GM18517 (cell line): Measurements from ENCODE around the gene MRTFA.
A peak's percentile ranks its signal among the peaks of the same experiment; 100 is the strongest.
"Not testable (repeated sequence)": the region's sequence is repeated elsewhere in the genome, so short reads cannot be mapped to it uniquely, and the experiment has no call there.

Source experiments
- ATAC-seq: cut with Tn5 transposase; IDR thresholded peaks from one replicate; pipeline ENCODE4 v1.9.1; 2021; ENCODE audit warnings: mild to moderate bottlenecking, moderate library complexity; ENCODE audit not compliant: unreplicated experiment

The MRTFA gene

DNA sequence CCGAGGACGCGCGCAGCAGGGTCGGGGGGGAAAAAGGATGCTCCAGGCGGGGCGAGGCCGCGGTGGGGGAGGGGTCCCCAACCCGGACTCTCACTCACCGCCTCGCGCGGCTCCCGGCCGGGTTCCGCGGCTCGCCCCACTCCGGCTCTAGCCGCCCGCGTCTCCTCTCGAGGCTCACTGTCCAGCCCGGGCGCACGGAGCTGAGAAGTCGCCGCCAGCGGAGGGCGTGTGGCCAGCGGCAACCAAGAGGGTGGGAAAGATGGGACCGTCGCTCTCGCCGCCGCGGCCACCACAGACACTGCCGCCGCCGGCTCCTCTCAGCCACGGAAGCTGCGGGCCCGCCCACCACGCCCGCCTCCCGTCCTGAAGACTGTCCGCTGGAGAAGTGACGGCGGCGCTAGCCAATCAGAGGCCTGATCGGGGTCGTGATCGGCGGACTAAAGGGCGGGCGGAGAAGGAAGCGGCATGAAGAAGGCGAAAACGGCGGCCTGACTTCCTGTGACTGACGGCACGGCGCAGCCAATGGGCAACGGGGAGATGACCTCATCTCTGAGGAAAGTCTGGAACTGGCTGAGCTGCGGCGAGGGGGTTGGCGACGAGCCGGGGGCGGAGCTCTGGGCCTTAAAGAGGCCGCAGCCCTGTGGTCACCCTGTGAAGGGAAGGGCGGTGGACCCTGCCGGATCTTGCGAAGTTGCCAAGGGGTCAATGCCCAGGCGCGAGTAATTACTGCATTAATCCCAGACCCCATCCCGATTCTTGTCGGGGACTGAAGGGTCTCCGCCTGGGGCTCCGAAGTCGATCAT lies at the start of gene MRTFA:
Gene MRTFA, minus strand, starts transcription at position 340 of the 803 bp plus-strand sequence.
- peak; percentile 90 for ATAC-seq

DNA sequence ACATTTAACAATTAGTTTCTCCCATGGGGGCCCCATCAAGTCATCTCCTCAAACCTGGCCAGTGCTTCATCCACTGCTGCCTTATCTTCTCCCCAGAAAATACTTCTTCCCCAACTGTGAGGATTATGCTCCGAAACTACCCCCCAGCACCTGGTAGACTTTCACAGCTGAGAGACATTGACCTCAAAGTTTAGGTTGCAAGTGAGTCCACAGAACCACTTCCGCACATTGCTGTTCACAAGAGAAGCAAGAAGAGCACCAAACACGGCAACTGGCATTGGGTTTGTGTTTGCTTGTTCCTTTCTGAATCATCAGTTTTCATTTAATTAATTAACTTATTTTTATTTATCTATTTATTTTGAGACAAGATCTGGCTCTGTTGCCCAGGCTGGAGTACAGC lies 48.9 kb upstream of the MRTFA start:
- ATAC-seq = no peak

DNA sequence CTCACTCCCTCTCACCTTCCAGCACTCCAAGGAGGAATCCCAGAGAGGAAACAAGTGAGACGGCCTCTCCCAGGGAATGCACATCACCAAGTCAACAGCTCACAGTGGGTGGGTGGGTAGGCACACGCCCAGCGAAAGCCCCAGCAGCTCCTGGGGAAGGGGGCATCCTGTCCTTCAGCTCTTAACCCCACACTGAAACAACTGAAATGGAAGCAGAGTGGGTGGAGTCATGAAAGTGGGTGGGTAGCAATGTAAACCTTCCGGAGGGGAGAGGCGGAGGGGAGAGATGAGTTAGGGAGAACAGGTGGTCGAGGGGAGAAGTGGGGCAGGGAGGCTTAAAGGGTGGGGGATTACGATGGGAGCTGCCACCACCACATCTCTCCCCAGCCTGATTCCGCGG lies 48.2 kb upstream of the MRTFA start:
- no peak for ATAC-seq

DNA sequence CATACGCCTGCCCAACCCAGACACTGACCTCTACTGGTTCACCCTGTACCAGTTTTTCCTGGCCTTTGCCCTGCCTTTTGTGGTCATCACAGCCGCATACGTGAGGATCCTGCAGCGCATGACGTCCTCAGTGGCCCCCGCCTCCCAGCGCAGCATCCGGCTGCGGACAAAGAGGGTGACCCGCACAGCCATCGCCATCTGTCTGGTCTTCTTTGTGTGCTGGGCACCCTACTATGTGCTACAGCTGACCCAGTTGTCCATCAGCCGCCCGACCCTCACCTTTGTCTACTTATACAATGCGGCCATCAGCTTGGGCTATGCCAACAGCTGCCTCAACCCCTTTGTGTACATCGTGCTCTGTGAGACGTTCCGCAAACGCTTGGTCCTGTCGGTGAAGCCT lies 44.9 kb upstream of the MRTFA start:
- no peak for ATAC-seq

DNA sequence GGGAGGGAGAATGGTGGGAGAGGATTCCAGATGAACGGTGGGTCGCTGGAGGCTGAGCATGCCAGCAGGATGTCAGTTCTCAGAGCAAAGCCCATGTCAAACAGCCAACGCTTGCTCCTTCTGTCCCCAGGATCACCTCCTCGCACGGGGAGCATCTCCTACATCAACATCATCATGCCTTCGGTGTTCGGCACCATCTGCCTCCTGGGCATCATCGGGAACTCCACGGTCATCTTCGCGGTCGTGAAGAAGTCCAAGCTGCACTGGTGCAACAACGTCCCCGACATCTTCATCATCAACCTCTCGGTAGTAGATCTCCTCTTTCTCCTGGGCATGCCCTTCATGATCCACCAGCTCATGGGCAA lies 44.3 kb upstream of the MRTFA start:
- no peak for ATAC-seq

DNA sequence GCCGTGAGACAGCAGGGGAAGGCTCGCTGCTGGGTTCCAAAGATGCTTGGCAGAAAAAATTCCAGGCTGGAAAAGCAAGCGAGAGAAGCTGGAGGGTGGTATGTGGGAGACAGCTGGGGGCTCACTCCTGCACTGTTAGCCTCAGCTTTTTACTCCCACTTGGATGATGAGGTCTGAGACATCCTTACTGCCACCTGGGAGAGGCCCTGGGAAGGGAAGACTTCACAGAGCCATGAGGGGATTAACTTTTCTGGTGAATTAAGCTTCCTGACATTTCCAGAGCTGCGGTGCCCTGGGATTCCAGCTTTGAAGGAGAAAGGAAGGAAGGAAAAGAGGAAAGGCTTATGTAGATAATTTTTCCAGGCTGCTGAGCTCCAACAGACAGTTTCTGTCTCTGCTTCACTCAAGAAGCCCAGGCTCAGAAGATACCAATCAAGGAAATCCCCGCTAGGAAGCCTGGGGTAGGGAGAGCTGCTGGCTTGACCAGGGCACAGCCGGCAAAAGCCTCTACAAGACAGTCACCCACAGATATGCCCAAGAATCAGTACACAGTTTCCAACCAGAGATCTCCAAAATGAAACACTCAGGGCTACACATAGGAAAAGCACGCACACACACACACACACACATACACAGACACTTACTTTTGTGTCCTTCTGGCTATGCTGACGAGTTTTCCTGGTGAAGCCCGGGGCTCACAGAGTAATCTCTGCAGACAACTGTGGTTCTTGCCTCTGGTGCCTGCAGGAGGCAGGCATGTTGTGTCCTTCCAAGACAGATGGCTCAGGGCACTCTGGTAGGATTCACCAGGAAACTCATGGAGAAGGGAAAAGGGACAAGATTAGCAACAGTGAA lies 43.7 kb upstream of the MRTFA start:
- no peak for ATAC-seq

DNA sequence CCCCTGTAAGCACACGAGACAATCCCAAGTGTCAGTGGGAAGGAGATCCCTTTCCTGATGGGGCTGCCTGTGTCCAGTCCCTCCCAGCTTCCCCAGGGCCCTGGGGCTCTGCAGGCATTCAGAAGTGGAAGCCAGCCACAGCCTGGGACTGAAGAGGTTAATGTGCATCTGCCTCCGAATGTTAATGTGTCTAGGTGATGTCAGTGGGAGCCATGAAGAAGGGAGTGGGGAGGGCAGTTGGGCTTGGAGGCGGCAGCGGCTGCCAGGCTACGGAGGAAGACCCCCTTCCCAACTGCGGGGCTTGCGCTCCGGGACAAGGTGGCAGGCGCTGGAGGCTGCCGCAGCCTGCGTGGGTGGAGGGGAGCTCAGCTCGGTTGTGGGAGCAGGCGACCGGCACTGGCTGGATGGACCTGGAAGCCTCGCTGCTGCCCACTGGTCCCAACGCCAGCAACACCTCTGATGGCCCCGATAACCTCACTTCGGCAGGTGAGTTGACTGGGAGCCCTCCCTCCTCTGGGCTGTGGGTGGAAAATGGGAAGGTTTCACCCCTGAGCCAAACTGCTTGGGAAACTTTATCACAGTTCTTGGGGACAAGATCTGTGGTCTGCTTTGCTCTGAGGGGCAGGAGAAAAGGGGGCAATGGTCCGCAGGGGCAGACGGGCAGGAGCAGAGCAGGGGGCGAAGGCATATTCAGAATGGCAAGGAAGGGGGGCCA lies 42.9 kb upstream of the MRTFA start, which contains the start of gene MCHR1:
Gene MCHR1, plus strand, starts transcription at position 236 of the 715 bp plus-strand sequence. Its CDS starts 169 bp downstream, at position 405.
- no peak for ATAC-seq

DNA sequence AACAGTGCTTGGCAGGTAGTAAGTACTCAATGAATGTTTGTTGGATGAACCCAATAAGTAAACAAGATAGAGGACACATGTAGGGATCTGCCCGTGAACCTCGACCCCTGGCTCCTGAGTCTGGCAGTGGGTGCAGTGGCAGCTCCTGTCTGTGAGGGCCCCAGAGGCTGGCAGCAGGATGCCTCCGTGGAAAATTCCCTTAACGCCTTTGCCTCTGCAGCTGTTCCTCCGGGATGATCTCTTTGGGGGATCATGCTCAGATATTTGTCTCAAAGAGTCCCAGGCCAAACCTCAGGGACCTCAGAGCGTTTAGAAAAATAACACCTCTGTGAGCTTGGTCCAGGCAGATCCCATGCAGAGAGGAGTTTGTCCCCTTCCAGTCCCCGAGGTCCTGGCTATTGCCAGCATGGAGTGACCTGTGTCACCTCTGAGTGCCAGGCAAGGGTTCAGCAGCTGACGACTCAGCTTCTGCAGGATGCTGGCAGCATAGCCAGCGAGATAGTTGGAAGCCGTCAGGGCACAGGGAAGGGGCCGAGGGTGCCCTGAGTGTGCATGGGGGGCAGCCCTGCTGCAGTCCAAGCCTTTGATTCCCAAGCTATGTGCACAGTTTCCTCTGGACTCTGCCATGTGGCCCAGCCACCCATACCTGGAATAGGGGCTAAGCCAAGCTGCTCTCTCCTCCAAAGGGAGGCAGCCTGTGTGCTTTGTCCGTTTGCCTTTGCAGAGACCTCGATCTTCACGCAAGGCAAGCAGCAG lies 42.2 kb upstream of the MRTFA start:
- ATAC-seq = no peak

DNA sequence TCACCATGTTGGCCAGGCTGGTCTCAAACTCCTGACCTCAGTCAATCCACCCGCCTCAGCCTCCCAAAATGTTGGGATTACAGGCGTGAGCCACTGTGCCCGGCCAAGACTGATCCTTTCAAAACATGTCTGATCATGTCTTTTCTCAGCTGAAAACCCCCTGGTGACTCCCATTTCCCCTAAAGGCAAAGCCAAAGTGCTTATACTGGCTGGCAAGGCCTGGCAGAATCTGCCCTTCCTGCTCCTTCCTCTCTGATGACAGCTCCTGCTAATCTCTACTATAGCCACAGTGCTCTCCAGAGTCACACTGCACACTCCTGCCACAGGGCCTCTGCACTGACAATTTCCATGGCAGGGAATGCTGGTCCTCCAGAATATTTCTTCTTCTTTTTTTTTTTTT lies 40.1 kb upstream of the MRTFA start:
- no peak for ATAC-seq

DNA sequence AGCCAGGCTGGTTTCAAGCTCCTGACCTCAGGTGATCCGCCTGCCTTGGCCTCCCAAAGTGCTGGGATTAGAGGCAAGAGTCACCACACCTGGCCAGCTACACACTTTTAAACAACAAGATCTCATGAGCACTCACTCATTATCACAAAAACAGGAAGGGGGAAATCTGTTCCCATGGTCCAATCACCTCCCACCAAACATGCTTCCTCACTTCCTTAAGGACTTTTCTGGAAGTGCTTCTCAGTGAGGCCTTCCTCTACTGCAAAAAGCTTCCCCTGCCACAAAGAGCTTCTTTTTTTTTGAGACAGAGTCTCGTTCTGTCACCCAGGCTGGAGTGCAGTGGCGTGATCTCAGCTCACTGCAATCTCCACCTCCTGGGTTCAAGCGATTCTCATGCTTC lies 39.6 kb upstream of the MRTFA start:
- not testable (repeated sequence) for ATAC-seq

DNA sequence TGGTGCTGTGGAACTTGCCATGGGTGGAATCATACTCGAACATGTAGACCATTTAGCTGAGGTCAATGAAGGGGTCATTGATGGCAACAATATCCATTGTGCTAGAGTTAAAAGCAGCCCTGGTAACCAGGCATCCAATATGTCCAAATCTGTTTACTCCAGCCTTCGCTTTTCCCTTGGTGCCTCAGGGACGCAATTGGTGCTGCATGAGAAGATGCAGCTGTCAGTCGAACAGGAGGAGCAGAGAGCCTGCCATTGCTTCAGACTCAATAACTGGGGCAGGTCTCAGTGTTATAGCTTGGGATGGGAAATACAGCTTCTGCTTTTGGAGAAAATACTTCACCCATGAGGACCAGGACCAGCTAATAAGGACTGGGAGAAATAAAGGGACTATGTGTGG lies 37.8 kb upstream of the MRTFA start:
- no peak for ATAC-seq

DNA sequence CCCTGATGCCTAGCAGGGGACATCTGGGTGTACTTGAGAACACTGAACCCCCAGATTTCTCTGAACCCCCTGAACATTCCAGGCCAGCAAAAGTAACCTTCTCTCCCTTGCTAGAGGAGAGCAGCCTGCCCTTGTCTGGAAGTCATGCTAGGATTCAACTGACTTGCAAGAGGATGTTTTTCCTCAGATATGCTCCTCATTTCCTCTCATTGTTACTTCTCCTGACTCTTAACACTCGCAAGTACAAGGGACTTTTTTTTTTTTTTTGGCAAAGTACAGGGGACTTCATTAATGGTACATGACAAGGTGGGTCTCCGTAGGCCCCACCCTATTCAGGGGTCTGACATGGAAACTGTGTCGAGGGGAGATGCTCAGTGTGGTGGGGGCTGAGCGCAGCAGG lies 36.5 kb upstream of the MRTFA start:
- ATAC-seq = no peak

DNA sequence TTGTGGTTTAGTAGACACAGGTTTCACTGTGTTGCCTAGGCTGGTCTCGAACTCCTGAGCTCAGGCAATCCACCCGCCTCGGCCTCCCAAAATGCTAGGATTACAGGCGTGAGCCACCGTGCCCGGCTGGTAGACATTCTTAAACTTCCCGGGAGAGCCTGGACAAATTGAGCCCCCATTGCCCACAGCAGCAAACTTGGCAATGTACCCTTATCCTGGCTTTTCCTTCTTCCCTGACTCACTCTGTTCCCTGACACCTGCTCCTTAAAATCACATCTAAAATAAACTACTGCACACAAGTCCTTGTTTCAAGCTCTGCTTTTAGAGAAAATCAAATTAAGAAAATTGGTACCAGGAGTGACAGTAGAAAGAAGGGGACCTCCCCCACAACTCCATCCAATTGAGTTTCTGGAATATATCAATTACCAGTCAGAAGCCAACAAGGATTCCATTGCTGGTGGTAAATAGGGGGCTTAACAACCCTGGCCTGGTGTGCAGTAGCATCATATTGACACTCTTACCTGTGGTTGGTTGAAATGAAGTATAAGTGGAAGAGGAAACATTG lies 35.4 kb upstream of the MRTFA start:
- ATAC-seq = no peak

DNA sequence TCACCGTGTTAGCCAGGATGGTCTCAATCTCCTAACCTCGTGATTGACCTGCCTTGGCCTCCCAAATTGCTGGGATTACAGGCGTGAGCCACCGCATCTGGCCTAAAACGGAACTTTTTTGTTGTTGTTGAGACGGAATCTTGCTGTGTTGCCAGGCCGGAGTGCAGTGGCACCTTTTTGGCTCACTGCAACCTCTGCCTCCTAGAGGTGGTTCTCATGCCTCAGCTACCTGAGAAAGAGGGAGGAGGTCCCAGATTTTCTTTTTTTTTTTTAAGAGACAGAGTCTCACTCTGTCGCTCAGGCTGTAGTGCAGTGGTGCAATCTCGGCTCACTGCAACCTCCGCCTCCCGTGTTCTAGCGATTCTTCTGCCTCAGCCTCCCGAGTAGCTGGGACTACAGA lies 34.9 kb upstream of the MRTFA start:
- no peak for ATAC-seq

DNA sequence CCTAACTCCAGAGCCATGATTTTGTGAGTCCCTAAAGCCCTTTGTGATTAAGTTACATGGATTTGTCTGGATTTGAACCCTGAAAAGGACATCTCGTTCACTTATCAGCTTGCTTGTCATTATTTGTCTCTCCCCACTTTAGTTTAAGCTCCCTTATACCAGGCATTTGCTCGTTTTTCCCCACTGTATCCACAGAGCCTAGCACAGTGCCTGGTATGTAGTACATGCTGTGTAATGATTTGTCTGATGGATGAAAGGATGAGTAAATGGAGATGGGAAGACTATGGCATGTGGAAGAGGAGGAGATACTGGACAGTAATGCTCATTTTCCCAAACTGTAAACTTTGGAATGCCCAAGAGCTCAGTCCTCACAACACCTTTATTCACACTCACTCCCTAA lies 33.5 kb upstream of the MRTFA start:
- ATAC-seq = no peak

DNA sequence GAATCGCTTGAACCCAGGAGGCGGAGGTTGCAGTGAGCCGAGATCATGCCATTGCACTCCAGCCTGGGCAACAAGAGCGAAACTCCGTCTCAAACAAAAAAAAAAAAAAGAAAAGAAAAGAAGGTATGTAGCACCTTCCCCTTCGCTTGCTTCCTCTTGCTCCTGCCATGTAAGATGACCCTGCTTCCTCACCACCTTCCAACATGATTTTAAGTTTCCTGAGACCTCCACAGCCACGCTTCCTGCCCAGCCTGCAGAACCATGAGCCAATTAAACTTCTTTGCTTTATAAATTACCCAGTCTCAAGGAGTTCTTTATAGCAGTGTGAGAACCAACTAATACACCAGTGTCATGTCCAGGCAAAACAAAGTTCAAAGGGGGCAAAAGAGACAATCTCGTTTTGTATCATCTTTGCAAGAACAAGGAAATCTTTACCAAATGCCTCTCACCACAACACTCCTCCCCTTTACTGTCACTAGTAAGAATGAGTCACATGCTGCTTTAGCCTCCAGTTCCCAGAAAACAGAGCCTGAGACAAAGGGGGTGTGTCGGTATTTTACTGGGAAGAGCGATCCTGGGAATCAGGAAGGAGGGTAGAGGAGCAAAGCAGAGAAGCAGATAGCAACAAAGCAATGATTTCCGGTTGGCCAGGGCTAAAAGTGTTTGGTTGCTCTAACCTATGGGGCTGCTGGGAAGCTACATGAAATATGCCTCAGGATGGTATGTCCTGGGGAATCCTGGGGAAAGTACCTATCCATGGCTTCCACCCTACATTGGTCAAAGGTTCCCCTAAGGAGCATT lies 32.3 kb upstream of the MRTFA start:
- ATAC-seq = no peak

DNA sequence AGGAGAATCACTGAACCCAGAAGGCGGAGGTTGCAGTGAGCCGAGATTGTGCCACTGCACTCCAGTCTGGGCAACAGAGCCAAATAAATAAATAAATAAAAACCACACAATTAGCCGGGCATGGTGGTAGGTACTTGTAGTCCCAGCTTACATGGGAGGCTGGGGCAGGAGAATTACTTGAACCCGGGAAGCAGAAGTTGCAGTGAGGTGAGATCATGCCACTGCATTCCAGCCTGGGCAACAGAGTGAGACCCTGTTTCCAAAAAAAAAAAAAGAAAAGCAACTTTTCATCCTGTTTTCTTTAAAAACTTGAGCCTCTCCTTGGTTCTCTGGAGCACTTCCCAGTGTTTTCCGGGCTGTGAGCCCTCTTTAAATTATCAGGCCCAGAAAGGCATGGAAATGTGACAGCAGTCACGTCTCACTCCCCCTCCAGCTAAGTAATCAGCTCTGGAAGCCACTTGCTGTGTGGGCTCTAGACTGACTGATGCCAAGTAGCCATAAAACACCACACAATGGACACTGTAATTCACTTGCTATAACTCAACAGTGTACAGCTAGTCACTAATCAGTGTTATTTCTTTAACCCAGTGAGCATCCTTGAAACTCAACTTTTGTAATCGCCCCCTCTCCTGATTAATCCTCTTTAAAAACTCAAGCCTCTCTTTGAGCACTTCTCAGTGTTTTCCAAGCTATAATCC lies 29.8 kb upstream of the MRTFA start:
- no peak for ATAC-seq

DNA sequence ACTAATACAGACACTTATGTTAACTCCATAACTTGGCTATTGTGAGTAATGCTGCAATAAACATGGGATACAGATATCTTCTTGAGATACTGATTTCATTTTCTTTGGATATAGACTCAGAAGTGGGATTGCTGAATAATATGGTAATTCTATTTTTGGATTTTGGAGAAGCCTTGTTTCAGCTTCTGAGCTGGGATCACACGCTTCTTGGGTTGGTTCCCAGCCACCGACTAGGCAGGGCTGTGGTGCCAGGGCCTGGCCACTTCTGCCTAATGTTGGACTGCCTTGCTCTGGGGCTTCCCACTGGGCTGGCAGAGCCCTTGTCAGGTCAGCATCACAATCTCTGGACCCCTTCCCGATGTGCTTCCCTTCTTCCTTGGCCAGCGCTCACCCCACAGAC lies 28.8 kb upstream of the MRTFA start:
- no peak for ATAC-seq

DNA sequence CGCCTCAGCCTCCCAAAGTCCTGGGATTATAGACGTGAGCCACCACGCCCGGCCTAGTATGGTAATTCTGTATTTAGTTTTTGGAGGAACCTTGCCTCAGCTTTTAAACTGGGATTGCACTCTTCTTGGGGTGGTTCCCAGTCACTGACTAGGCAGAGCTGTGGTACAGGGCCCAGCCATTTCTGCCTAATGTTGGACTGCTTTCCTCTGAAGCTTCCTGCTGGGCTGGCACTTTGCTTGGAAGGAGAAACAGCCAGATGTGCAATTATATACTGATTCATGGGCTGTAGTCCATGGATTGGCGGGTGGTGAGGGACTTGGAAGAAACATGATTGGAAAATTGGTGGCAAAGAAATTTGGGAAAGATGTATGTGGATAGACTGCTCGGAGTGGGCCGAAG lies 25.2 kb upstream of the MRTFA start:
- ATAC-seq = no peak
